MCF 10A (cell line): Measurements from ENCODE around the gene HIRIP3. TPM values are rescaled to one million over a fixed set of nuclear protein-coding genes. Genes with fewer than 3 reads are reported as not detected.

Experiments used
- BruUV-seq: library from RNA; stranded (reverse); fragments of 400-500 nt; replicated peaks from 2 replicates; lab custom pipeline; 2021; lab: Mats Ljungman, UMichigan
- CTCF ChIA-PET: fragments of 300-600 bp; sonication (Branson Sonifier 250); formaldehyde crosslinking; extraction: SDS; loops from one replicate; lab custom pipeline; 2021; ENCODE audit warnings: antibody characterized with exemption, inconsistent platforms; lab: Yijun Ruan, JAX
- POLR2A ChIA-PET: fragments of 300-600, 350-650 bp; sonication (Branson Sonifier 250); formaldehyde crosslinking; extraction: SDS; loops from one replicate; lab custom pipeline; 2020; ENCODE audit warnings: antibody characterized with exemption, inconsistent platforms; lab: Yijun Ruan, JAX
- DNase-seq: peaks from one replicate; pipeline ENCODE4 v3.0.0-alpha.2; 2018; ENCODE audit not compliant: unreplicated experiment
- H3K27ac Mint-ChIP-seq: one replicate; pipeline ENCODE4 v1.8.0; 2022; ENCODE audit warnings: mild to moderate bottlenecking, low read depth, mixed read lengths; ENCODE audit not compliant: unreplicated experiment
- H3K27me3 Mint-ChIP-seq: one replicate; pipeline ENCODE4 v1.8.0; 2022; ENCODE audit warnings: mixed read lengths; ENCODE audit not compliant: insufficient read depth, unreplicated experiment
- H3K36me3 Mint-ChIP-seq: one replicate; pipeline ENCODE4 v1.8.0; 2022; ENCODE audit warnings: mild to moderate bottlenecking, moderate library complexity, mixed read lengths; ENCODE audit not compliant: insufficient read depth, unreplicated experiment
- H3K4me1 Mint-ChIP-seq: one replicate; pipeline ENCODE4 v1.8.0; 2022; ENCODE audit warnings: mixed read lengths; ENCODE audit not compliant: insufficient read depth, unreplicated experiment
- H3K4me3 Mint-ChIP-seq: one replicate; pipeline ENCODE4 v1.8.0; 2022; ENCODE audit warnings: mild to moderate bottlenecking, moderate library complexity, mixed read lengths; ENCODE audit not compliant: unreplicated experiment
- H3K9me3 Mint-ChIP-seq: one replicate; pipeline ENCODE4 v1.8.0; 2022; ENCODE audit warnings: mixed read lengths; ENCODE audit not compliant: unreplicated experiment
- intact Hi-C: fragments of 100-400 bp; cut with micrococcal nuclease; formaldehyde crosslinking; loops from 2 replicates; pipeline ENCODE4 v1.14.1; 2022
- total RNA-seq: library from RNA; stranded (reverse); gene quantifications from 2 replicates; pipeline ENCODE4 v1.2.3, GENCODE V29; 2022
- TF ChIP-seq, protein P1 (sequence below): fragments of 200-600 bp; IDR thresholded peaks from one replicate; pipeline ENCODE4 v1.8.0; 2022; ENCODE audit warnings: antibody characterized with exemption, mild to moderate bottlenecking; ENCODE audit not compliant: unreplicated experiment

HIRIP3 gene
- total RNA-seq, 1 experiment from 2014 or later: 20.7 TPM

DNA sequence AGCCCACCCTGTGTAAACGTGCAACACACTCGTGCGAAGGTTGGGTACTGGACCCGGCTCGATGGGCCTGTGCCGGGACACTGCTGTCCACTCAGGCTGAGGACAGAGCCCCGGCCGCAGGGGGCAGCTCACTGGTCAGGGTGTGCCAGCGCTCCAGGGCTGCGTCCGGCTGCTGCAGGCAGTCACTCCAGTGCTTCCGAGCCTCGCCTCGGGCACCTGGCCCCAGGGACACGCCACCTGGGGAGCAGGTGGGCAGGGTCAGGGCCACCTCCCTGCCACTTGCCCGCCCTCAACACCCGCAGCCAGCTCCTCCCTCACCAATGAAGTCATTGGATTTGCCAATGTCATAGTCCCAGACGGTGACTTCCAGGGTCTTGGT is 10.7 kb upstream of the HIRIP3 start:
- intact Hi-C loops: no loop called here

DNA sequence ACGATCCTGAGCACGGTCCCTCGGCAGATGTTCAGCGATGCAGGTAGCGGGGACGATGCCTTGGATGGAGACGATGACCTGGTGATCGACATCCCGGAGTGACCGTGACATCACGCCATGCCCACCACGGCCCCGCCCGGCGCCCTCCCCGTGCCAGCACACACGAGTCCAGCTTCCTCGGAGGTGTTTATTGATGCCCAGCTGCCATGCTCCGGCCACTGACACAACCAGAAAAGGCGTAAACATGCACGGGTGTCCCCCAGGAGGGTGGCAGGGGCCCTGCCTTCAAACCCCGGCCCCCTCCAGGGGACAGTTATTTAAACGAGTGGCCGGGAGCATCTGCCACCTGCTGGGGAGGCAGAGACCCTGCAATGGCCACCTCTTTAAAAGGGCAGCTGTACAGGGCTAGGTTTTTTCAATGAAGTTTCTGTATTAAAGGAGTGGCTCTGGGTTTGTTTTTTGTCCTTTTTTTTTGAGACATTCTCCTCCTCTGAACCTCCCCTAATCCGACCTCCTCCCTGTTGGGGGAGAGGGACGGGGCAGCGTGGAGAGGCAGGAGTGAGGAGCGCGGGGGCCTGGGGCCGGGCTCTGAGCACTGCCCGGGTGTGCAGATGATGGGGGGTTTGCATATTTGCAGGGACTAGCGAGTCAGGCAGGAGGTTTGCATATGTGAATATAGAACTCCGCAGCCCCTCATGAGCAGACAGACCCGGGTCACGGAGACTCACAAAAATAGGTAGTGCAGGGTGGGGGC is 10.1 kb upstream of the HIRIP3 start:
- peak; percentile 41 for DNase-seq
- Mint-ChIP-seq H3K9me3 (no peaks in the 10 kb centered on the region), H3K27me3 (peaks cover 7% of the 10 kb centered on the region), H3K4me3 (no peak overlapping the region), H3K4me1 (no peaks in the 10 kb centered on the region), H3K27ac (no peak overlapping the region), H3K36me3 (peaks cover 10% of the 10 kb centered on the region)
- POLR2A ChIA-PET: interaction anchor here (0.6 to 2.5 kb wide), 7 partner anchors 9 to 197 kb away, joined by 3 to 9 read pairs (median 3); partner anchors contain the start of genes HIRIP3, INO80E and TAOK2
- intact Hi-C loops: no loop called here
- BruUV-seq: TSS peak; percentile 59
- CTCF ChIA-PET: interaction anchor here (0.6 to 2.0 kb wide), 4 partner anchors 11 to 306 kb away, joined by 3 to 6 read pairs (median 4); no protein-coding TSS in a partner anchor
- TF ChIP-seq, protein P1, sequence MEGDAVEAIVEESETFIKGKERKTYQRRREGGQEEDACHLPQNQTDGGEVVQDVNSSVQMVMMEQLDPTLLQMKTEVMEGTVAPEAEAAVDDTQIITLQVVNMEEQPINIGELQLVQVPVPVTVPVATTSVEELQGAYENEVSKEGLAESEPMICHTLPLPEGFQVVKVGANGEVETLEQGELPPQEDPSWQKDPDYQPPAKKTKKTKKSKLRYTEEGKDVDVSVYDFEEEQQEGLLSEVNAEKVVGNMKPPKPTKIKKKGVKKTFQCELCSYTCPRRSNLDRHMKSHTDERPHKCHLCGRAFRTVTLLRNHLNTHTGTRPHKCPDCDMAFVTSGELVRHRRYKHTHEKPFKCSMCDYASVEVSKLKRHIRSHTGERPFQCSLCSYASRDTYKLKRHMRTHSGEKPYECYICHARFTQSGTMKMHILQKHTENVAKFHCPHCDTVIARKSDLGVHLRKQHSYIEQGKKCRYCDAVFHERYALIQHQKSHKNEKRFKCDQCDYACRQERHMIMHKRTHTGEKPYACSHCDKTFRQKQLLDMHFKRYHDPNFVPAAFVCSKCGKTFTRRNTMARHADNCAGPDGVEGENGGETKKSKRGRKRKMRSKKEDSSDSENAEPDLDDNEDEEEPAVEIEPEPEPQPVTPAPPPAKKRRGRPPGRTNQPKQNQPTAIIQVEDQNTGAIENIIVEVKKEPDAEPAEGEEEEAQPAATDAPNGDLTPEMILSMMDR: peak; percentile 58

More for the DNA sequence above, 10.7 kb upstream of the HIRIP3 start:
- H3K4me3 Mint-ChIP-seq: no peak overlapping the region
- H3K27ac Mint-ChIP-seq: no peak overlapping the region
- POLR2A ChIA-PET: interaction anchor here (0.6 to 2.5 kb wide), 6 partner anchors 10 to 197 kb away, joined by 3 to 9 read pairs (median 4); partner anchors contain the start of genes HIRIP3, INO80E and TAOK2
- no peak for DNase-seq
- H3K4me1 Mint-ChIP-seq: no peaks in the 10 kb centered on the region
- CTCF ChIA-PET: interaction anchor here (0.6 to 2.0 kb wide), 5 partner anchors 11 to 306 kb away, joined by 3 to 6 read pairs (median 3); no protein-coding TSS in a partner anchor
- peaks cover 8% of the 10 kb centered on the region for H3K36me3 Mint-ChIP-seq
- H3K9me3 Mint-ChIP-seq: no peaks in the 10 kb centered on the region
- peaks cover 12% of the 10 kb centered on the region for H3K27me3 Mint-ChIP-seq
- TF ChIP-seq, protein P1: no peak
- no TSS peak for BruUV-seq

DNA sequence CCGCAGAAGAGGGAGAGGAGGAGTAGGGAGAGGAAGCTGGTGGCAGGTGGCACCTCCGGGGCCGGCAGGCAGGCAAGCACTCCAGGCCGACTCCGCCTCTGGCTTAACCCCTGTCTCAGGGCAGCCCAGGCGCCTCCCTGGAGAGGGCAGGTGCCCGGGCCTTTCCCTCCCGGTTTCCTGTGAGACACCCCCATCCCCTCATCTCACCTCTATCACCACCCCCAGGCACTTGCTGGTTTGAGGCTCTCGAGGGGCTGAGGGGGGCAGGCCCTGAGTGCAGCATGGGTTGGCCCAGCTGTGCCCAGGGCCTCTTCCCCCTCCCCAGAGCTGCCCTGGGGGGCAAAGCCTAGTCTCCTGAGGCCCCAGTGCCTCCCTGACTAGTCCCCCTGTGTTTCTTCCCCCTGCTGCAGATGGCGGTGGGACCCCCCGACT is 9.4 kb upstream of the HIRIP3 start:
- Mint-ChIP-seq H3K4me3 (no peak overlapping the region), H3K36me3 (peaks cover 10% of the 10 kb centered on the region), H3K4me1 (no peaks in the 10 kb centered on the region), H3K27ac (no peak overlapping the region), H3K27me3 (no peaks in the 10 kb centered on the region), H3K9me3 (no peaks in the 10 kb centered on the region)
- ChIA-PET CTCF (interaction anchor here (0.9 to 2.0 kb wide), 4 partner anchors 10 to 87 kb away, joined by 3 to 6 read pairs (median 4); no protein-coding TSS in a partner anchor), POLR2A (interaction anchor here (0.7 to 2.5 kb wide), 5 partner anchors 8 to 180 kb away, joined by 3 to 9 read pairs (median 3); partner anchors contain the start of genes INO80E and TAOK2)
- no peak for DNase-seq
- intact Hi-C loops: no loop called here
- TF ChIP-seq, protein P1: no peak
- no TSS peak for BruUV-seq

DNA sequence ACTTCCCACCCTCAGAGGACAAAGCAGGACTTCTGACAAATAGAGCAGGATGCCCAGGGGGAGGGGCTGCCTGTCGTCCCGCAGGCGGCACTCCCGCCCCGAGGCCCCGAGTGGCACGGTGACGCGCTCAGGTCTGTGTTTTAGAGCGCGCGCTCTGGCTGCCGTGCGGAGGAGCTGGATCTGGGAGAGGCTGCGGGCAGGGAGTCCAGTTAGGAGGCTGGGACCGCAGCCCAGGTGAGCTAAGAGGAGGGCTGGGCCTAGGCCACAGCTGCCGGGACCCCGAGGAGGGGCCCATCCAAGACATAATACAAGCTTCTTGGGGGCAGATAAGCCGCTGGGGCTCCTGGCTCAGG is 9.0 kb upstream of the HIRIP3 start:
- intact Hi-C loops: no loop called here
- Mint-ChIP-seq H3K36me3 (peaks cover 15% of the 10 kb centered on the region), H3K9me3 (no peaks in the 10 kb centered on the region), H3K4me3 (no peak overlapping the region), H3K27ac (no peak overlapping the region), H3K4me1 (no peaks in the 10 kb centered on the region), H3K27me3 (no peaks in the 10 kb centered on the region)
- DNase-seq: no peak
- BruUV-seq: no TSS peak
- ChIA-PET POLR2A (interaction anchor here (0.7 to 2.5 kb wide), 4 partner anchors 8 to 180 kb away, joined by 3 to 9 read pairs (median 4); partner anchors contain the start of genes INO80E and TAOK2), CTCF (interaction anchor here (0.9 to 2.0 kb wide), 4 partner anchors 11 to 86 kb away, joined by 3 to 6 read pairs (median 4); no protein-coding TSS in a partner anchor)
- TF ChIP-seq, protein P1: no peak
